ENCODE measurements around the gene CNTN2. TPM values are rescaled to one million over a fixed set of nuclear protein-coding genes. Genes with fewer than 3 reads are reported as not detected.

Gene CNTN2
- total and polyA plus RNA-seq, 2 of the 4 experiments (the other 2 are of a cell fraction) = not detected

- Histone ChIP-seq H3K4me2 (ENCODE audit: low read depth, low read length) (no peak overlapping the region), H2BK20ac (ENCODE audit: low read depth, low read length) (no peak overlapping the region), H2BK15ac (ENCODE audit: low read depth, low read length) (no peak overlapping the region), H3K14ac (replicated peaks; ENCODE audit: low read depth, low read length) (no peak overlapping the region), H3K9me3 (ENCODE audit: control insufficient read depth, insufficient read depth, low read length) (no peaks in the 10 kb centered on the region), H2AK9ac (replicated peaks; ENCODE audit: low read depth, low read length, poor library complexity) (no peak overlapping the region), H4K20me1 (ENCODE audit: insufficient read depth, low read length) (no peaks in the 10 kb centered on the region), H3K23ac (ENCODE audit: low read depth, low read length) (no peak overlapping the region), H3K9ac (ENCODE audit: low read depth, low read length) (no peak overlapping the region), H3K4me3 (ENCODE audit: insufficient read depth, low read depth, low read length) (no peak overlapping the region), H4K8ac (ENCODE audit: low read depth in 2 of 2, low read length in 2 of 2) (no peak overlapping the region), H3K56ac (ENCODE audit: extremely low read depth, insufficient read depth, low read length) (no peak overlapping the region), H3K27ac (ENCODE audit: insufficient read depth, low read length) (no peak overlapping the region), H2AK5ac (ENCODE audit: low read depth, low read length) (no peak overlapping the region), H3K79me1 (ENCODE audit: low read depth in 1 of 2, low read length in 2 of 2) (peaks cover 16 to 18% of the 10 kb centered on the region in 2 experiments; a peak in 3 of 4 replicates), H2BK120ac (ENCODE audit: low read depth, low read length) (no peak overlapping the region), H4K5ac (ENCODE audit: low read depth, low read length) (no peak overlapping the region), H3K18ac (ENCODE audit: low read depth, low read length) (no peak overlapping the region), H3K4me1 (ENCODE audit: control insufficient read depth, insufficient read depth, low read length) (no peaks in the 10 kb centered on the region), H4K91ac (ENCODE audit: insufficient read depth, low read depth, low read length) (no peak overlapping the region), H3K36me3 (ENCODE audit: control insufficient read depth, insufficient read depth, low read length) (peaks cover 17% of the 10 kb centered on the region), H3K9me1 (ENCODE audit: insufficient read depth, low read length) (peaks cover 5% of the 10 kb centered on the region), H3K4ac (ENCODE audit: low read depth, low read length) (no peak overlapping the region), H3K27me3 (ENCODE audit: control insufficient read depth, insufficient read depth, low read length) (no peaks in the 10 kb centered on the region), H2BK5ac (ENCODE audit: low read depth, low read length, poor library complexity, severe bottlenecking) (no peak overlapping the region), H2AFZ (replicated peaks; ENCODE audit: low read length, poor library complexity) (no peak overlapping the region)
- in situ Hi-C loops (cut with MboI; ENCODE audit: low sequenced_read_pairs) = no loop called here
- no TSS peak for BruUV-seq (replicated peaks)
- WGBS, 2 experiments (ENCODE audit: extremely low coverage in 2 of 2, insufficient read length in 1 of 2) = 60% methylated on average over 1 of the region's 5 CpGs; no CpG with 5 or more reads in 1 of the 2 experiments
- no peak for DNase-seq
- ChIA-PET POLR2A (ENCODE audit: unreplicated experiment) (no interaction called here), CTCF (interaction anchor here (0.6 to 1.3 kb wide), 3 partner anchors 11 to 226 kb away, joined by 3 to 4 read pairs (median 3); no protein-coding TSS in a partner anchor)
- TF ChIP-seq CTCF (conservative IDR thresholded peaks at IDR 0.05; ENCODE audit: low read depth, low read length) = no peak
- no peak for TF ChIP-seq FOS (IDR thresholded peaks at IDR 0.05; ENCODE audit: low read depth, low read length)
- no peak for TF ChIP-seq RFX5 (IDR thresholded peaks at IDR 0.05; ENCODE audit: low read depth, low read length)
- no peak for TF ChIP-seq MXI1 (IDR thresholded peaks at IDR 0.05; ENCODE audit: borderline replicate concordance, low read depth, low read length)
- TF ChIP-seq USF2 (IDR thresholded peaks at IDR 0.05; ENCODE audit: low read depth, low read length) = no peak
- no peak for TF ChIP-seq CHD1 (IDR thresholded peaks at IDR 0.05; ENCODE audit: low read depth, low read length)
- no peak for TF ChIP-seq ELK1 (IDR thresholded peaks at IDR 0.05; ENCODE audit: borderline replicate concordance, low read depth, low read length)
- dilution Hi-C loops (cut with HindIII; ENCODE audit: low sequenced_read_pairs, unreplicated experiment) = no loop called here
- intact Hi-C loops (cut with micrococcal nuclease) = no loop called here
- no peak for ATAC-seq (ENCODE audit: low read depth)
Observed at GRCh38 chr1:205109711-205110110, 66.7 kb downstream of the CNTN2 start.
